ENCODE measurements around the gene TMEM190. TPM values are rescaled to one million over a fixed set of nuclear protein-coding genes. Genes with fewer than 3 reads are reported as not detected.

Gene TMEM190
- total RNA-seq, 1 donor, result not detected

- no peak for DNase-seq (ENCODE audit: low read depth)
- peak overlapping the region; percentile 98 for H3K4me3 ChIP-seq (ENCODE audit: low read depth, low read length)
- TF ChIP-seq CTCF (IDR thresholded peaks at IDR 0.05; ENCODE audit: insufficient read depth, low read depth, low read length), result no peak
These were observed 11.3 kb downstream of the TMEM190 start for GRCh38 chr19:55387736-55388497.

GRCh38 chr19:55389386-55390317 lies 13.0 kb downstream of the TMEM190 start:
- H3K4me3 ChIP-seq (ENCODE audit: low read depth, low read length), result no peak overlapping the region
- no peak for TF ChIP-seq CTCF (IDR thresholded peaks at IDR 0.05; ENCODE audit: insufficient read depth, low read depth, low read length)
- no peak for DNase-seq (ENCODE audit: low read depth)

GRCh38 chr19:55390461-55390880 lies 13.8 kb downstream of the TMEM190 start:
- no peak for TF ChIP-seq CTCF (IDR thresholded peaks at IDR 0.05; ENCODE audit: insufficient read depth, low read depth, low read length)
- no peak overlapping the region for H3K4me3 ChIP-seq (ENCODE audit: low read depth, low read length)
- no peak for DNase-seq (ENCODE audit: low read depth)

GRCh38 chr19:55391191-55391670 lies 14.6 kb downstream of the TMEM190 start:
- no peak for TF ChIP-seq CTCF (IDR thresholded peaks at IDR 0.05; ENCODE audit: insufficient read depth, low read depth, low read length)
- DNase-seq (ENCODE audit: low read depth), result no peak
- H3K4me3 ChIP-seq (ENCODE audit: low read depth, low read length), result no peak overlapping the region

- H3K4me3 ChIP-seq (ENCODE audit: low read depth, low read length), result no peak overlapping the region
- DNase-seq (ENCODE audit: low read depth), result peak; percentile 67
These were observed 15.3 kb downstream of the TMEM190 start for GRCh38 chr19:55391702-55392615.

More at GRCh38 chr19:55391702-55392615, 15.3 kb downstream of the TMEM190 start:
- TF ChIP-seq CTCF (IDR thresholded peaks at IDR 0.05; ENCODE audit: insufficient read depth, low read depth, low read length), result no peak

All from fibroblast of villous mesenchyme (primary cell).